ENCODE measurements around the gene SOX4.

Gene SOX4

DNA sequence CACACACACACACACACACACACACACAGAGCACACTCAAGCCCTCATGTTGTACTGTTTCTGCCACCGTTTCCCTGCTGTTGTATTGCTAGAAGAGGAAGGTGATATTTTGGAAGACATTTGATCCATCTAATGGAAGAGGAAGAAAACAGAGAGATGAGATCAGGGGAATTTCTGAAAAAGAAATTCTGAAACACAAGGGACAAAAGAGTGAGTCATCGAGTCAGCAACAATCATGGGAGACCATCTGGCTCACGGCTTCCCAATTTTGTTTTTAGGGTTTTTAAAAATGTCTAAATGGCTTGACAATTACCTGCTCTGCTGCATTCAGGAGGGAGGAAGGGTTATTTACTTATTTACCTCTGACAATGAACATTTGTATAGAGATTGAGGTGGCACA is 22.0 kb downstream of the SOX4 start:
- DNase-seq, result no peak

- no peak for DNase-seq
Observed at GRCh38 chr6:21616005-21616404, 22.5 kb downstream of the SOX4 start.

DNA sequence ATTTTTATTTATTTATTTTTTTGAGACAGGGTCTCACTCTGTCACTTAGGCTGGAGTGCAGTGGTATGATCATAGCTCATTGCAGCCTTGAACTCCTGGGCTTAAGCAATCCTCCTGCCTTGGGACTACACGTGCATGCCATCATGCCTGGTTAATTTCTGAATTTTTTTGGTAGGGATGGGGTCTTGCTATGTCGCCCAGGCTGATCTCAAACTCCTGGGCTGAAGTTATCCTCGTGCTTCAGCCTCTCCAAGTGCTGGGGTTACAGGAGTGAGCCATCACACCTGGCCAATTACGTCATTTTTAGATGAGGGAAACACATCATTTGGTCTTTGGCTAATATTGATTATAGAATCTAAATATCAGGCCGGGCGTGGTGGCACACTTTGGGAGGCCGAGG is 32.1 kb downstream of the SOX4 start:
- DNase-seq, result no peak

- no peak for DNase-seq
Observed at GRCh38 chr6:21626756-21627155, 33.2 kb downstream of the SOX4 start.

- no peak for DNase-seq
Observed at GRCh38 chr6:21628160-21628559, 34.6 kb downstream of the SOX4 start.

DNA sequence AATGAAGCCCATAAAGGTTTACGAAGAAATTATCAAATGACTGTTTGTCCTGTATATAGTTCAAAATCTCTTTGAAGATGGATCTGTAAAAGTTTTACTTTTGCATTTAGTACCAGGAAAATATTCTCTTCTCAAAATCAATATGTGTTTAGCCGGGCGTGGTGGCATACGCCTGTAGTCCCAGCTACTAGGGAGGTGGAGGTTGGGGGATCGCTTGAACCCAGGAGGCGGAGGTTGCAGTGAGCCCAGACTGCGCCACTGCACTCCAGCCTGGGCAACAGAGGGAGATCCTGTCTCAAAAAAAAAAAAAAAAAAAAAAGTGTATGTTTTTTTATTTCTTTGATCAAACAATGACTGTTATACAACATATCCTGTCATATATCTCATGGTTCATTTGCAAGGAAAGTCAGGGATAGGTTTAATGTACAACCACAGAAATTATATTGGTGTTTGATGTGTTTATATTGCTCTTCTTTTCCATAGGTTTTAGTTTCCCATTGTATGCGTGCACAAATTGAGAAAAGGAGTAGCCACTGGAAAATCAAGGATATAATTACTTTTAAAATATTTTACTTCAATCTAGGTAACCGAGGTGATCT is 40.1 kb downstream of the SOX4 start:
- no peak for DNase-seq

GRCh38 chr6:21634582-21634981 is 41.0 kb downstream of the SOX4 start:
- no peak for DNase-seq

DNA sequence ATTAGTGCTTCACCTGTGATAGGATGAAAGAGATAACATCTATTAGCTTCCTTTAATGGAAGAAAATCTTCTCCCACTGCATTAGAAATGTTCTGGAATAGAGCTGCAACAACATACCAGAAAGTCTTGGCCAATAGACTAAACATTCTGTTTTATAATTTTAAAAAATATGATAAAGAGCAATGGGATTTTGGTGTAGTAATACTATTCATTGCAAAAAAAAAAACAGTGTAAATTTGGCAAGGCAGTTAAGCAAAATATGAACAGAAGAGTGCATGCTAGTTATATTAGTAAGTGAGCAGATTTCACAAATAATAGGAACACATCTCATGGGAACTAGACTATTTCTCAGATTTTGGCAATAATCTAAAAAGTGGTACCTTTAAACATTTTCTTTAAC is 43.3 kb downstream of the SOX4 start:
- no peak for DNase-seq

- DNase-seq, result no peak
Observed at GRCh38 chr6:21639316-21639715, 45.8 kb downstream of the SOX4 start.

Data from stimulated activated CD4-positive, alpha-beta T cell treated with anti-CD3 and anti-CD28 coated beads, Interleukin-4, amount 100 ng/mL, for 24 hours (primary cell).